CD4-positive, alpha-beta memory T cell (primary cell): ENCODE results near the gene LYSMD1. TPM values are rescaled to one million over a fixed set of nuclear protein-coding genes. Genes with fewer than 3 reads are reported as not detected.

Source experiments
- CTCF ChIA-PET: fragments of 350-600 bp; sonication (Branson Sonifier 250); formaldehyde crosslinking; loops from one replicate; lab custom pipeline; 2021; ENCODE audit warnings: inconsistent platforms; ENCODE audit not compliant: partially characterized antibody; lab: Charles Lee
- POLR2A ChIA-PET: fragments of 350-600 bp; sonication (Branson Sonifier 250); formaldehyde crosslinking; loops from one replicate; lab custom pipeline; 2021; ENCODE audit not compliant: partially characterized antibody; lab: Charles Lee
- DNase-seq, 5 donors: peaks; one replicate each; pipeline versions ENCODE4 v3.0.0 to v3.0.0-alpha.2; 2020 to 2022; ENCODE audit warnings: mixed read lengths in 1 of 5
- H3K27ac ChIP-seq: one replicate; pipeline ENCODE4 v1.7.0; 2013; ENCODE audit warnings: low read depth, low read length
- H3K27me3 ChIP-seq: 2 replicates; pipeline ENCODE4 v1.7.0; 2013; ENCODE audit warnings: mild to moderate bottlenecking, low read length, moderate library complexity; ENCODE audit not compliant: insufficient read depth
- H3K36me3 ChIP-seq: 2 replicates; pipeline ENCODE4 v1.7.0; 2013; ENCODE audit warnings: mild to moderate bottlenecking, low read length, moderate library complexity; ENCODE audit not compliant: insufficient read depth
- H3K4me1 ChIP-seq: 2 replicates; pipeline ENCODE4 v1.7.0; 2013; ENCODE audit warnings: mild to moderate bottlenecking, low read length, moderate library complexity; ENCODE audit not compliant: insufficient read depth
- H3K4me3 ChIP-seq, 2 donors: one replicate each; pipeline ENCODE4 v1.7.0; 2013; ENCODE audit warnings: low read length in 2 of 2, mild to moderate bottlenecking in 1 of 2
- H3K9me3 ChIP-seq, 2 donors: one replicate each; pipeline ENCODE4 v1.7.0; 2013; ENCODE audit warnings: low read length in 2 of 2, control low read depth in 1 of 2; ENCODE audit not compliant: control insufficient read depth in 1 of 2
- H3K27ac Mint-ChIP-seq, 7 donors: one replicate each; pipeline ENCODE4 v1.8.0; 2020 to 2021; ENCODE audit warnings: mixed read lengths in 7 of 7, mild to moderate bottlenecking in 6 of 7, inconsistent platforms in 3 of 7, moderate library complexity in 3 of 7
- H3K27me3 Mint-ChIP-seq, 2 donors: one replicate each; pipeline ENCODE4 v1.8.0; 2020 to 2021; ENCODE audit warnings: mixed read lengths in 2 of 2
- H3K36me3 Mint-ChIP-seq, 2 donors: one replicate each; pipeline ENCODE4 v1.8.0; 2020 to 2021; ENCODE audit warnings: mixed read lengths in 2 of 2, inconsistent platforms in 1 of 2, mild to moderate bottlenecking in 1 of 2
- H3K4me1 Mint-ChIP-seq, 4 donors: one replicate each; pipeline ENCODE4 v1.8.0; 2020 to 2021; ENCODE audit warnings: mixed read lengths in 4 of 4, mild to moderate bottlenecking in 1 of 4
- H3K4me3 Mint-ChIP-seq, 8 donors: one replicate each; pipeline ENCODE4 v1.8.0; 2020 to 2021; ENCODE audit warnings: mixed read lengths in 8 of 8, mild to moderate bottlenecking in 7 of 8, moderate library complexity in 6 of 8, inconsistent platforms in 3 of 8
- H3K9me3 Mint-ChIP-seq, 8 donors: one replicate each; pipeline ENCODE4 v1.8.0; 2020 to 2021; ENCODE audit warnings: mixed read lengths in 8 of 8, mild to moderate bottlenecking in 5 of 8, inconsistent platforms in 3 of 8, moderate library complexity in 1 of 8
- intact Hi-C: fragments of 100-400 bp; cut with micrococcal nuclease; formaldehyde crosslinking; loops from one replicate; pipeline ENCODE4 v1.15.1; 2023
- polyA plus RNA-seq, 2 donors: library from polyadenylated mRNA; unstranded; fragments of 300-500 nt; fragmentation: Illumina TruSeq; gene quantifications; one replicate each; pipeline ENCODE4 v1.2.3, GENCODE V29; 2021
- total RNA-seq, 2 experiments: library from RNA; stranded (reverse); gene quantifications; one replicate each; pipeline ENCODE4 v1.2.3, GENCODE V29; 2021

Gene LYSMD1
- total and polyA plus RNA-seq, 4 experiments from 2014 or later, result 0.59 to 1.3 (median 1.0) TPM; not detected in 1

DNA sequence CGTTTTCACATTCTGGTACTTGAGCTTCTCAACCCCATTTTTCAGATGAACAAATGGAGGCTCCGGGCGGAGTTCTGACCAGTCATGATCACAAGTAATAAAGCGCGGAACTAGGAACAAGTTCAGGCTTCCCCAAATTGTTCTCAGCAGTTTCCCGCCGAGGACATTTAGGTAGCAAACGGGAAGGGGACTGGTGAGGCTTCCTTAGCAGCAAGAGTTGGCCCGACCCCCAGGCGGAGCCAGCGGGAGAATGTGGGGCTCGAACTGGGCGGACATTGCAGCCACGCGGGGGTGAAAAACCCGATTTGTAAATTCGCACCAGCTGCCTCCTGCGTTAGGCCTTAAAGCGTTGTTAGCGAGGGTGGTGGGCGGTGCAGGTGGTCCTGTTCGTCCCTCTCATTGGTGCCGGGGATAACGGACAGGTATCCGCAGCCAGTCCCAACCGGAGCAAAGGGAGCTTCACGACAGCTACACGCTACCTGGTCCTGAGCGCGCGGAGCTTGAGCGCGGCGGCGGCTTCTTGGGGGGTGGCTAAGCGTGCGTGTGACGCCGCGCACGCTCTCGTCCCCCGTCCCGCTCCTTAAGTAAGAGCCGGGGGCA lies 34.6 kb downstream of the LYSMD1 start:
- peaks cover 2 to 11% (median 7%) of the 10 kb centered on the region in 4 donors for H3K4me1 Mint-ChIP-seq
- H3K9me3 ChIP-seq, result no peaks in the 10 kb centered on the region
- H3K9me3 Mint-ChIP-seq, result no peaks in the 10 kb centered on the region
- no peaks in the 10 kb centered on the region for H3K36me3 ChIP-seq
- H3K27me3 ChIP-seq, result peaks cover 6% of the 10 kb centered on the region
- ChIA-PET CTCF (interaction anchor here (0.7 to 1.9 kb wide), 8 partner anchors 14 to 107 kb away, joined by 3 to 14 read pairs (median 4); partner anchors contain the start of gene TNFAIP8L2), POLR2A (interaction anchor here (0.6 to 1.4 kb wide), 11 partner anchors 15 to 121 kb away, joined by 3 to 8 read pairs (median 3); partner anchors contain the start of genes CDC42SE1, MLLT11, SEMA6C and TNFAIP8L2)
- intact Hi-C loops, result loop anchor here (2.0 kb wide), 1 partner anchor 16 kb away; the partner anchor contains the start of gene SEMA6C
- H3K27ac Mint-ChIP-seq, result peak overlapping the region in 6 of 7 donors; percentile 42 to 80 (median 63)
- peak overlapping the region; percentile 50 to 85 (median 70) for H3K4me3 Mint-ChIP-seq
- DNase-seq, result peak; percentile 59 to 85 (median 70)
- H3K4me3 ChIP-seq, result peak overlapping the region in 1 of 2 donors; percentile 17
- H3K27me3 Mint-ChIP-seq, result peaks cover 3 to 11% of the 10 kb centered on the region in 2 donors
- no peak overlapping the region for H3K27ac ChIP-seq
- H3K36me3 Mint-ChIP-seq, result peaks cover 2 to 4% of the 10 kb centered on the region in 2 donors
- H3K4me1 ChIP-seq, result peaks cover 14% of the 10 kb centered on the region

- Histone ChIP-seq H3K27ac (no peak overlapping the region), H3K4me3 (no peak overlapping the region), H3K4me1 (peaks cover 14% of the 10 kb centered on the region), H3K27me3 (peaks cover 6% of the 10 kb centered on the region), H3K36me3 (no peaks in the 10 kb centered on the region), H3K9me3 (no peaks in the 10 kb centered on the region)
- no peak for DNase-seq
- POLR2A ChIA-PET, result no interaction called here
- Mint-ChIP-seq H3K27me3 (peaks cover 3 to 11% of the 10 kb centered on the region in 2 donors), H3K4me1 (peaks cover 7 to 21% (median 15%) of the 10 kb centered on the region in 4 donors), H3K27ac (no peak overlapping the region), H3K9me3 (no peaks in the 10 kb centered on the region), H3K4me3 (no peak overlapping the region), H3K36me3 (peaks cover 8 to 11% of the 10 kb centered on the region in 2 donors)
- intact Hi-C loops, result no loop called here
- CTCF ChIA-PET, result interaction anchor here (0.6 to 1.0 kb wide), 5 partner anchors 26 to 119 kb away, joined by 3 to 4 read pairs (median 3); partner anchors contain the start of gene VPS72
Observed at GRCh38 chr1:151128800-151129199, 36.9 kb downstream of the LYSMD1 start.

DNA sequence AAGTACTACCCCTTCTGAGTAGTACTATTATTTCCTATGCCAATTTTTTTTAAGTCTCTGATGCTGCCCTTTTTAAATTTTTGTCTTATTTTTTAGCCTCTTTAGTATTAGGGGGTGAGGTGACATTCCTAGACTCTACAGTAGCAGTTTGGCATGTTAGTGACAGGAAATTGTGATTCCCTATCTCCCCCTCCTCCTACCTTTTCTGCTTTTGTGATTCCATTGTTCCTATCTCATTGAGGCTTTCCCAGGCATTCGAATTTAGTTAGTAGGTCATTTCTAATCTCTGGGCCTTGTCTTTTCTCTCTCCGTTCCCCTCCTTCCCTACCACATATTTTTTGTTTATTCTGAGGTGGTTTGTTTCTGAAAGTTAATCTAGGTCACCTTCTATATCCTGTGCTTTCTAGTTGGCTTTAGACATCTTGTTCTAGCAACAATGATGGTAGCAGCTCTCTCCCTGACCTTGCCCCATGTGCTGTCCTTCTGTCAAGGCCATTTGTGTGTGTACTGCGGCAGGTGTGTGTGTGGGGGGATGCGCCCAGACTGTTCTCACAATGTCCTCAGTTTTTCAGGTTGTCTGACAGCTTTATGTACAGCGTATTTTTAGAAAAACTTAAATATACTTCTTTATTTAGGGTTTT lies 40.8 kb downstream of the LYSMD1 start:
- Mint-ChIP-seq H3K27ac (peak overlapping the region in 5 of 7 donors; percentile 63 to 87 (median 80)), H3K9me3 (no peaks in the 10 kb centered on the region), H3K27me3 (no peaks in the 10 kb centered on the region), H3K4me3 (peak overlapping the region in 6 of 8 donors; percentile 6 to 60 (median 35)), H3K36me3 (peaks cover 28 to 30% of the 10 kb centered on the region in 2 donors), H3K4me1 (peaks cover 4 to 9% (median 8%) of the 10 kb centered on the region in 4 donors)
- POLR2A ChIA-PET, result interaction anchor here (0.6 kb wide), 1 partner anchor 571 kb away, joined by 4 read pairs; no protein-coding TSS in a partner anchor
- intact Hi-C loops, result no loop called here
- H3K4me1 ChIP-seq, result no peaks in the 10 kb centered on the region
- CTCF ChIA-PET, result interaction anchor here (1.1 to 1.7 kb wide), 3 partner anchors 10 to 25 kb away, joined by 3 to 6 read pairs (median 4); no protein-coding TSS in a partner anchor
- no peaks in the 10 kb centered on the region for H3K9me3 ChIP-seq
- no peak overlapping the region for H3K27ac ChIP-seq
- no peaks in the 10 kb centered on the region for H3K27me3 ChIP-seq
- no peaks in the 10 kb centered on the region for H3K36me3 ChIP-seq
- peak in 2 of 5 donors; percentile 13 to 24 for DNase-seq
- H3K4me3 ChIP-seq, result no peak overlapping the region

DNA sequence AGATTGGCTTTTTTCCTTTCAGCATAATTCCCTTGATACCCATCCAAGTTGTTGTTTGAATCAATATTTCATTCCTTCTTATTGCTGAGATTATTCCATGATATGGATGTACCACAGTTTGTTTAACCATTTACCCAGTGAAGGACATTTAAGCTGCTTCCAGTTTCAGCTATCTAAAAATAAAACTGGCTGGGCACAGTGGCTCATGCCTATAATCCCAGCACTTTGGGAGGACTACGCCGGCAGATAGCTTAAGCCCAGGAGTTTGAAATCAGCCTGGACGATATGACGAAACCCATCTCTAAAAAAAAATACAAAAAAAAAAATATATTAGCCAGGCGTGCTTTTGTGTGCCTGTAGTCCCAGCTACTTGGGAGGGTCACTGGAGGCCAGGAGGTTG lies 51.8 kb downstream of the LYSMD1 start:
- no peaks in the 10 kb centered on the region for H3K9me3 ChIP-seq
- Mint-ChIP-seq H3K4me1 (no peaks in the 10 kb centered on the region), H3K4me3 (no peak overlapping the region), H3K27me3 (no peaks in the 10 kb centered on the region), H3K36me3 (peaks cover 20 to 29% of the 10 kb centered on the region in 2 donors), H3K27ac (no peak overlapping the region), H3K9me3 (peaks cover 0 to 2% (median 0%) of the 10 kb centered on the region in 8 donors)
- H3K4me1 ChIP-seq, result no peaks in the 10 kb centered on the region
- no peak overlapping the region for H3K27ac ChIP-seq
- peaks cover 12% of the 10 kb centered on the region for H3K36me3 ChIP-seq
- DNase-seq, result no peak
- H3K27me3 ChIP-seq, result no peaks in the 10 kb centered on the region
- intact Hi-C loops, result no loop called here
- POLR2A ChIA-PET, result interaction anchor here (0.6 to 1.0 kb wide), 3 partner anchors 17 to 74 kb away, joined by 3 read pairs; partner anchors contain the start of gene TNFAIP8L2
- H3K4me3 ChIP-seq, result no peak overlapping the region
- CTCF ChIA-PET, result interaction anchor here (6.9 kb wide), 1 partner anchor 14 kb away, joined by 47 read pairs; no protein-coding TSS in a partner anchor

Other genes with a start within 250 kb of the LYSMD1 start
- gene SETDB1, start 239.5 kb downstream of the LYSMD1 start, total RNA-seq, result 10 to 100 TPM; 71.4 to 72.6 TPM
- gene SETDB1, start 239.5 kb downstream of the LYSMD1 start, polyA plus RNA-seq, result 10 to 100 TPM in 1 of 2 donors, 1 to 10 TPM in 1; 9.8 to 14.2 TPM
- 100 to 1,000 TPM; 145 to 149 TPM for gene CERS2, start 191.1 kb downstream of the LYSMD1 start, total RNA-seq
- 100 to 1,000 TPM; 184 to 206 TPM for gene CERS2, start 191.1 kb downstream of the LYSMD1 start, polyA plus RNA-seq
- gene ANXA9, start 183.6 kb downstream of the LYSMD1 start, total RNA-seq, result under 1 TPM in 1 of 2 experiments, not detected in 1; 0.17 TPM
- under 1 TPM; 0.23 to 0.33 TPM for gene ANXA9, start 183.6 kb downstream of the LYSMD1 start, polyA plus RNA-seq
- gene MINDY1, start 159.0 kb downstream of the LYSMD1 start, total RNA-seq, result 10 to 100 TPM; 31.4 to 32.1 TPM
- 10 to 100 TPM in 1 of 2 donors, 1 to 10 TPM in 1; 6.5 to 17.6 TPM for gene MINDY1, start 159.0 kb downstream of the LYSMD1 start, polyA plus RNA-seq
- gene PRUNE1, start 157.5 kb downstream of the LYSMD1 start, total RNA-seq, result 10 to 100 TPM; 35.0 to 38.9 TPM
- gene PRUNE1, start 157.5 kb downstream of the LYSMD1 start, polyA plus RNA-seq, result 10 to 100 TPM; 52.6 to 59.0 TPM
- 1 to 10 TPM; 4.6 to 8.3 TPM for gene BNIPL, start 129.3 kb downstream of the LYSMD1 start, total RNA-seq
- not detected for gene BNIPL, start 129.3 kb downstream of the LYSMD1 start, polyA plus RNA-seq
- 1 to 10 TPM; 2.4 to 3.5 TPM for gene C1orf56, start 118.2 kb downstream of the LYSMD1 start, total RNA-seq
- gene C1orf56, start 118.2 kb downstream of the LYSMD1 start, polyA plus RNA-seq, result 1 to 10 TPM; 1.4 to 3.6 TPM
- 100 to 1,000 TPM; 478 to 483 TPM for gene CDC42SE1, start 106.3 kb downstream of the LYSMD1 start, total RNA-seq
- gene CDC42SE1, start 106.3 kb downstream of the LYSMD1 start, polyA plus RNA-seq, result 100 to 1,000 TPM in 1 of 2 donors, 10 to 100 TPM in 1; 66.2 to 100 TPM
- gene MLLT11, start 105.5 kb downstream of the LYSMD1 start, total RNA-seq, result 1 to 10 TPM; 4.5 to 4.9 TPM
- 1 to 10 TPM; 3.6 to 3.9 TPM for gene MLLT11, start 105.5 kb downstream of the LYSMD1 start, polyA plus RNA-seq
- 10 to 100 TPM; 36.8 to 42.8 TPM for gene GABPB2, start 95.1 kb downstream of the LYSMD1 start, total RNA-seq
- 10 to 100 TPM in 1 of 2 donors, 1 to 10 TPM in 1; 4.9 to 14.2 TPM for gene GABPB2, start 95.1 kb downstream of the LYSMD1 start, polyA plus RNA-seq
- 1 to 10 TPM; 7.6 to 8.2 TPM for gene SEMA6C, start 19.3 kb downstream of the LYSMD1 start, total RNA-seq
- gene SEMA6C, start 19.3 kb downstream of the LYSMD1 start, polyA plus RNA-seq, result 1 to 10 TPM in 1 of 2 donors, under 1 TPM in 1; 0.54 to 2.1 TPM
- gene TNFAIP8L2, start 9.3 kb downstream of the LYSMD1 start, total RNA-seq, result 10 to 100 TPM; 45.9 to 49.7 TPM
- 10 to 100 TPM; 10.8 to 42.3 TPM for gene TNFAIP8L2, start 9.3 kb downstream of the LYSMD1 start, polyA plus RNA-seq
- gene SCNM1, start 242 bp upstream of the LYSMD1 start, total RNA-seq, result 10 to 100 TPM; 57.4 to 61.4 TPM
- gene SCNM1, start 242 bp upstream of the LYSMD1 start, polyA plus RNA-seq, result 10 to 100 TPM; 76.5 to 80.9 TPM
- 1 to 10 TPM; 6.4 TPM for gene TMOD4, start 10.1 kb upstream of the LYSMD1 start, total RNA-seq
- not detected for gene TMOD4, start 10.1 kb upstream of the LYSMD1 start, polyA plus RNA-seq
- gene VPS72, start 24.3 kb upstream of the LYSMD1 start, total RNA-seq, result 10 to 100 TPM; 68.1 to 68.4 TPM
- gene VPS72, start 24.3 kb upstream of the LYSMD1 start, polyA plus RNA-seq, result 100 to 1,000 TPM in 1 of 2 donors, 10 to 100 TPM in 1; 80.6 to 102 TPM
- gene PIP5K1A, start 32.6 kb upstream of the LYSMD1 start, total RNA-seq, result 10 to 100 TPM; 50.8 to 53.1 TPM
- gene PIP5K1A, start 32.6 kb upstream of the LYSMD1 start, polyA plus RNA-seq, result 10 to 100 TPM; 13.7 to 16.2 TPM
- 100 to 1,000 TPM; 143 to 151 TPM for gene PSMD4, start 88.8 kb upstream of the LYSMD1 start, total RNA-seq
- gene PSMD4, start 88.8 kb upstream of the LYSMD1 start, polyA plus RNA-seq, result 100 to 1,000 TPM; 242 to 380 TPM
- gene ZNF687, start 116.4 kb upstream of the LYSMD1 start, total RNA-seq, result 10 to 100 TPM; 39.2 to 39.3 TPM
- 1 to 10 TPM in 1 of 2 donors, under 1 TPM in 1; 0.36 to 1.3 TPM for gene ZNF687, start 116.4 kb upstream of the LYSMD1 start, polyA plus RNA-seq
- gene PI4KB, start 161.5 kb upstream of the LYSMD1 start, total RNA-seq, result 10 to 100 TPM; 87.2 to 97.4 TPM
- gene PI4KB, start 161.5 kb upstream of the LYSMD1 start, polyA plus RNA-seq, result 10 to 100 TPM; 56.6 to 68.8 TPM
- gene RFX5, start 181.3 kb upstream of the LYSMD1 start, total RNA-seq, result 10 to 100 TPM; 56.3 to 64.3 TPM
- 10 to 100 TPM; 32.1 to 33.6 TPM for gene RFX5, start 181.3 kb upstream of the LYSMD1 start, polyA plus RNA-seq
- not detected for gene SELENBP1, start 206.8 kb upstream of the LYSMD1 start, total RNA-seq
- not detected for gene SELENBP1, start 206.8 kb upstream of the LYSMD1 start, polyA plus RNA-seq
- 100 to 1,000 TPM; 189 to 202 TPM for gene PSMB4, start 233.7 kb upstream of the LYSMD1 start, total RNA-seq
- gene PSMB4, start 233.7 kb upstream of the LYSMD1 start, polyA plus RNA-seq, result 10 to 100 TPM; 68.2 to 85.7 TPM